Esophagus muscularis mucosa (tissue), 4 donors: ENCODE measurements around the gene PTRH2. TPM values are rescaled to one million over a fixed set of nuclear protein-coding genes. Genes with fewer than 3 reads are reported as not detected.

Source experiments
- DNase-seq: peaks from one replicate; pipeline ENCODE4 v3.0.0-alpha.2; 2017; ENCODE audit errors: extremely low spot score
- H3K27ac ChIP-seq, 4 donors: fragments of 200-600 bp; sonication (generic); replicated peaks in 1 of 4; 1 replicate in 3 of 4; 2 replicates in 1 of 4; pipeline ENCODE4 v1.5.1; 2016 to 2019; ENCODE audit warnings: mild to moderate bottlenecking in 1 of 4
- H3K27me3 ChIP-seq, 4 donors: fragments of 200-600 bp; sonication (generic); one replicate each; pipeline versions ENCODE4 v1.5.1 to v1.6.0; 2016 to 2019
- H3K36me3 ChIP-seq, 4 donors: fragments of 200-600 bp; sonication (generic); one replicate each; pipeline ENCODE4 v1.5.1; 2016 to 2019
- H3K4me1 ChIP-seq, 4 donors: fragments of 200-600 bp; sonication (generic); one replicate each; pipeline ENCODE4 v1.5.1; 2016 to 2019
- H3K4me3 ChIP-seq, 4 donors: fragments of 200-600 bp; sonication (generic); 1 replicate in 2 of 4; 2 replicates in 2 of 4; pipeline ENCODE4 v1.5.1; 2016 to 2019; ENCODE audit warnings: mild to moderate bottlenecking in 4 of 4, moderate library complexity in 1 of 4
- H3K9me3 ChIP-seq, 4 donors: fragments of 200-600 bp; sonication (generic); 1 replicate in 3 of 4; 2 replicates in 1 of 4; pipeline ENCODE4 v1.5.1; 2016 to 2019
- EP300 ChIP-seq: sonication (generic); formaldehyde crosslinking; IDR thresholded peaks from one replicate; pipeline ENCODE4 v1.6.1; 2017; ENCODE audit warnings: antibody characterized with exemption
- POLR2A ChIP-seq: fragments of 450-650 bp; IDR thresholded peaks from one replicate; pipeline ENCODE4 v1.6.1; 2017; ENCODE audit warnings: antibody characterized with exemption, moderate library complexity, mild to moderate bottlenecking, low read depth
- POLR2AphosphoS5 ChIP-seq, 2 donors: sonication (generic); formaldehyde crosslinking; IDR thresholded peaks; one replicate each; pipeline ENCODE4 v1.6.1; 2017; ENCODE audit warnings: antibody characterized with exemption in 2 of 2
- WGBS: methylation state at CpG from one replicate; pipeline ENCODE4 v1.1.5; 2018; 5-methylcytosine and 5-hydroxymethylcytosine counted together
- intact Hi-C: fragments of 100-400 bp; cut with DNase I; formaldehyde crosslinking; loops from one replicate; pipeline ENCODE4 v1.15.1; 2023
- total RNA-seq, 4 donors: library from RNA; depleted of rRNA; stranded (reverse); fragments of >200 nt; gene quantifications; one replicate each; pipeline versions ENCODE4 v1.1.0 to v1.2.1, GENCODE V29; 2016
- TF ChIP-seq, protein P1 (sequence below), 3 experiments: fragments of 200-600 bp in 2 of 3; fragments of 450-650 bp in 1 of 3; sonication (generic) in 2 of 3; IDR thresholded peaks; one replicate each; pipeline ENCODE4 v1.5.1; 2017 to 2019; ENCODE audit warnings: antibody characterized with exemption in 3 of 3, mild to moderate bottlenecking in 2 of 3, moderate library complexity in 1 of 3

PTRH2 gene
- total RNA-seq, 4 donors from 2014 or later = 11.4 to 31.1 (median 15.2) TPM

DNA sequence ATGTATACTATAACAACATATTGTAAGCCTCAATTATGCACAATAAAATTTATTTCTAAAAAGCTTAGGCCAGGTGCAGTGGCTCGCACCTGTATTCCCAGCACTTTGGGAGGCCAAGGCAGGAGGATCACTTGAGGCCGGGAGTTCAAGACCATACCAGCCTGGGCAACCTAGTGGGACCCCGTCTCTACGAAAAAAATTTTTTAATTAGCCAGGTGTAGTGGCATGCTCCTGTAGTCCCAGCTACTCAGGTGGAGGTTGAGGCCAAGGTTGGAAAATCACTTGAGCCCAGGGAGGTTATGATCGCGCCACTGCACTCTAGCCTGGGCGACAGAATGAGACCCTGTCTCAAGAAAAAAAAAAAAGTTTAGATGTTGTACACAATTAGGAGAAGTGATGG lies 45.7 kb upstream of the PTRH2 start:
- H3K27ac ChIP-seq = peak overlapping the region in 1 of 4 donors; percentile 53

DNA sequence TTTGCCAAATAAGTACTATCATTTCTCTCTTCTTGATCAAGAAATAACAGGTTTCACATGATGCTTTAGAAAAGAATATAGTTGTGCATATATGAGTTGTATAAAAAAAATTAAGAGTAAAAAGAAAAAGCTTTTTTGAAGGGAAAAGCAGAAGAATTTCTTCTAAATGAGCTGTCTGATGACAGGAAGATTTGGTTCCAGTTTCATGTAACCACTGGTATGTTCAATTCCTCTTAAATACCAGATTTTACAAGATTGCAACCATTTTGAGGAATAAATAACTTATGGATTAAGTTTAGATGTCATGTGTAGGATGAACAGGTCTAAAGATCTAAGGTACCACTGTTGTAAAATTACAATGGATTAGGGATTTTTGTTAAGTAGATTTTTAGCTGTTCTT lies 45.2 kb upstream of the PTRH2 start:
- DNase-seq = no peak
- H3K9me3 ChIP-seq = no peaks in the 10 kb centered on the region
- peaks cover 4 to 28% (median 20%) of the 10 kb centered on the region in 4 donors for H3K4me1 ChIP-seq
- H3K4me3 ChIP-seq = no peak overlapping the region
- H3K27me3 ChIP-seq = no peaks in the 10 kb centered on the region
- TF ChIP-seq POLR2AphosphoS5 (IDR thresholded peaks at IDR 0.05) = no peak
- intact Hi-C loops = loop anchor here (5.0 kb wide), 1 partner anchor 85 kb away; no protein-coding TSS in a partner anchor
- peaks cover 0 to 5% (median 2%) of the 10 kb centered on the region in 4 donors for H3K36me3 ChIP-seq
- no peak overlapping the region for H3K27ac ChIP-seq

More for the DNA sequence above, 45.7 kb upstream of the PTRH2 start:
- H3K4me1 ChIP-seq = peaks cover 4 to 28% (median 20%) of the 10 kb centered on the region in 4 donors
- intact Hi-C loops = loop anchor here (5.0 kb wide), 1 partner anchor 84 kb away; no protein-coding TSS in a partner anchor
- no peak for DNase-seq
- TF ChIP-seq POLR2AphosphoS5 (IDR thresholded peaks at IDR 0.05) = no peak
- TF ChIP-seq, protein P1, sequence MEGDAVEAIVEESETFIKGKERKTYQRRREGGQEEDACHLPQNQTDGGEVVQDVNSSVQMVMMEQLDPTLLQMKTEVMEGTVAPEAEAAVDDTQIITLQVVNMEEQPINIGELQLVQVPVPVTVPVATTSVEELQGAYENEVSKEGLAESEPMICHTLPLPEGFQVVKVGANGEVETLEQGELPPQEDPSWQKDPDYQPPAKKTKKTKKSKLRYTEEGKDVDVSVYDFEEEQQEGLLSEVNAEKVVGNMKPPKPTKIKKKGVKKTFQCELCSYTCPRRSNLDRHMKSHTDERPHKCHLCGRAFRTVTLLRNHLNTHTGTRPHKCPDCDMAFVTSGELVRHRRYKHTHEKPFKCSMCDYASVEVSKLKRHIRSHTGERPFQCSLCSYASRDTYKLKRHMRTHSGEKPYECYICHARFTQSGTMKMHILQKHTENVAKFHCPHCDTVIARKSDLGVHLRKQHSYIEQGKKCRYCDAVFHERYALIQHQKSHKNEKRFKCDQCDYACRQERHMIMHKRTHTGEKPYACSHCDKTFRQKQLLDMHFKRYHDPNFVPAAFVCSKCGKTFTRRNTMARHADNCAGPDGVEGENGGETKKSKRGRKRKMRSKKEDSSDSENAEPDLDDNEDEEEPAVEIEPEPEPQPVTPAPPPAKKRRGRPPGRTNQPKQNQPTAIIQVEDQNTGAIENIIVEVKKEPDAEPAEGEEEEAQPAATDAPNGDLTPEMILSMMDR (IDR thresholded peaks at IDR 0.05) = no peak
- TF ChIP-seq EP300 = no peak
- TF ChIP-seq POLR2A = no peak
- 90% methylated on average over 7 of the region's 7 CpGs for WGBS
- H3K27me3 ChIP-seq = no peaks in the 10 kb centered on the region
- no peak overlapping the region for H3K4me3 ChIP-seq
- peaks cover 0 to 6% (median 0%) of the 10 kb centered on the region in 4 donors for H3K36me3 ChIP-seq
- H3K9me3 ChIP-seq = no peaks in the 10 kb centered on the region

DNA sequence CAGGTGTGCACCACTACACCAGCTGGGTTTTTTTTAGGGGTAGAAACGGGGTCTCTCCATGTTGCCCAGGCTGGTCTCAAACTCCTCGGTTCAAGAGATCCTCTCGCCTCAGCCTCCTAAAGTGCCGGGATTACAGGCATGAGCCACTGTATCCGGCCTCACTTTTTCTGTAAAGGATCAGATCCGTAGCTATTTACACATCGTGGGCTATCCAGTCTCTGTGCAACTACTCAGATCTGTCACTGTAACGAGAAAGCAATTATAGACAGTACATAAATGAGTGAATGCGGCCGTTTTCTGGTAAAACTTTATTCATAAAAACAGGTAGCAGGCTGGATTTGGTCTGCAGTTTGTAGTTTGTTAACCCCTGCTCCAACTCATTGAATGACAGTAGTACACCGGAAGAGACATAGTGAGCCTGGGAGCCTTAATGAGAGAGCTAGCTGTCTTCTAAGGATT lies 44.8 kb upstream of the PTRH2 start:
- Histone ChIP-seq H3K27me3 (no peaks in the 10 kb centered on the region), H3K4me3 (no peak overlapping the region), H3K4me1 (peaks cover 4 to 28% (median 20%) of the 10 kb centered on the region in 4 donors), H3K9me3 (no peaks in the 10 kb centered on the region), H3K36me3 (peaks cover 0 to 5% (median 2%) of the 10 kb centered on the region in 4 donors), H3K27ac (no peak overlapping the region)
- WGBS = 93% methylated on average over 11 of the region's 11 CpGs
- intact Hi-C loops = loop anchor here (5.0 kb wide), 1 partner anchor 85 kb away; no protein-coding TSS in a partner anchor
- DNase-seq = no peak
- TF ChIP-seq, protein P1 (IDR thresholded peaks at IDR 0.05) = no peak
- no peak for TF ChIP-seq POLR2A
- no peak for TF ChIP-seq POLR2AphosphoS5 (IDR thresholded peaks at IDR 0.05)
- TF ChIP-seq EP300 = no peak

- Histone ChIP-seq H3K4me1 (peaks cover 0 to 6% (median 0%) of the 10 kb centered on the region in 4 donors), H3K9me3 (no peaks in the 10 kb centered on the region), H3K4me3 (no peak overlapping the region), H3K36me3 (peaks cover 0 to 5% (median 2%) of the 10 kb centered on the region in 4 donors), H3K27me3 (no peaks in the 10 kb centered on the region), H3K27ac (no peak overlapping the region)
- whole genome bisulfite sequencing = 100% methylated on average over 1 of the region's 1 CpG
- TF ChIP-seq, protein P1 (IDR thresholded peaks at IDR 0.05) = no peak
- TF ChIP-seq POLR2AphosphoS5 (IDR thresholded peaks at IDR 0.05) = no peak
- TF ChIP-seq EP300 = no peak
- TF ChIP-seq POLR2A = no peak
- intact Hi-C loops = loop anchor here (5.0 kb wide), 1 partner anchor 289 kb away; no protein-coding TSS in a partner anchor
- no peak for DNase-seq
Observed at GRCh38 chr17:59748591-59748990, 41.4 kb upstream of the PTRH2 start.

DNA sequence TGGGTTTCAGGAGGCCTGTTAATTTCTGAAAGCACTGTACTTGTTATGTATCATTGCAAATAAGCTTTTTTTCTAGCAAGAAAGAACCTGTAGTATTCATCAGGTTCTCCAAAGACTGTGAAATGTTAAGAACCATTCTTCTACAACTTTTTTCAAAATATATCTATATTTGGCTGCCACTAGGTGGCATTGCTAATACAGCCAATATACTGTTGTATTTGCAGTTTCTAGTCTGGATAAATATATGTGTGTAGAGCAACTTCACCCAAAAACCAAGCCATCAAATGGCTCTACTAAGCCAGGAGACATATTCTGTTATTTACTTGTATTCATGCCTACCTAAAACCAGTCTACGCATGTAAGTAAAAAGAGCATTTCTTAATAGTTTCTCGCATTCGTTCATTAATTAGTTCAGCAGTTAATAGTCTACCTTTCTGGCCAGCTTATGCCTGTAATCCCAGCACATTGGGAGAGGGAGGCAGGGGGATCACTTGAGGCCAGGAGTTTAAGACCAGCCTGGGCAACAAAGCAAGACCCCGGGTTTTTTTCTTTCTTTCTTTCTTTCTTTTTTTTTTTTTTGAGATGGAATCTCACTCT lies 39.7 kb upstream of the PTRH2 start:
- peaks cover 0 to 15% (median 9%) of the 10 kb centered on the region in 4 donors for H3K36me3 ChIP-seq
- H3K27me3 ChIP-seq = no peaks in the 10 kb centered on the region
- intact Hi-C loops = loop anchor here (5.0 kb wide), 1 partner anchor 290 kb away; no protein-coding TSS in a partner anchor
- H3K27ac ChIP-seq = no peak overlapping the region
- 90% methylated on average over 4 of the region's 4 CpGs for WGBS
- H3K9me3 ChIP-seq = no peaks in the 10 kb centered on the region
- no peak for DNase-seq
- no peak overlapping the region for H3K4me3 ChIP-seq
- TF ChIP-seq, protein P1 (IDR thresholded peaks at IDR 0.05) = peak; percentile 47 to 63 (median 61)
- TF ChIP-seq POLR2A (no peak), EP300 (no peak), POLR2AphosphoS5 (IDR thresholded peaks at IDR 0.05) (no peak)
- peaks cover 0 to 6% (median 0%) of the 10 kb centered on the region in 4 donors for H3K4me1 ChIP-seq
